ENCODE results near the gene MYH15.

Gene MYH15

DNA sequence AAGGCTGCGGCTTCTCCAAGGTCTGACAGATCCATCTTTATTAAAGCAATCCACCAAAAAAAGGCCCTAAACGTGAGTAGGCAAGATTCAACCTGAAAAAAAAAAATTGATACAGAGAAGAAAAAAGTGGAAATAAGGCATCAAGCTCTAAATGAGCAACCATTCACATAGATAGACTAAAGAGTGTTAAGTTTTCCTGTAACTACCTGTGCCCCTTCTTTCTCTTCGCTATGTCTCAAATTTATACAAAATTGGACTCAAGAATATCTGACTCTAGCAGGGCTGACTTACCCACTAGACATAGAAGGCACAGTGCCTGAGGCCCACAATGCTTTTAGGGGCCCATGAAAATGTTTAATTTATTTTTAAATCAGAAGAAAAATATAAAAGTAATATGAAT lies at the start of gene MYH15:
Gene MYH15, minus strand, starts transcription at position 101 of the 400 bp plus-strand sequence. Its CDS starts 66 bp downstream, at position 35.
- in situ Hi-C loops (cut with HindIII; ENCODE audit: low sequenced_read_pairs) = no loop called here

DNA sequence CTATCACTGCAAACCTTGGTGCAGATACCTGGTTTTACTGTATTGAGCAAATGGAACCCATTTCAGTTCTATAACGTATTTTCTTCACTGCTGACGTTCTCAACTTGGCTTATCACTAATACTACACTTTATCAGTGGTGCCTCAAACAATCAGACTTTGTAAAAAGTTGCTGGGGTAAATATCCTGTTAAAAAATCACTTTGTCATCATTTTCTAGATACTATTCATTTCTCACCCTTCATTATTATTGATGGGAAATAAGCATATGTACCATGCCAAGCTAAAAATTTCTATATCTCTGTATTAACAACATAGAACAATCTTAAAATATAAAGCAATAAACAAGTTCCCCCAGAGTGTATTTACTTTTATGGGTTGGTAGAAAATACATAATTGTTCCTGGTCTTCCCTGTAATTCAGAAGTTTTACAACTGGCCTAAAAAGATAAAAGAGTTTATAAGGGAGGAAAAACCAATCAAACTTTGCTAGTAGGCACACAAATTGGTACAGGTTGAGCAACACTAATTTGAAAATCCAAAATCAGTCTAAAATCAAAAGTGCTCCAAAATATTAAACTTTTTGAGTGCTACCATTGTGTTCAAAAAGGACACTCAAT lies 45.7 kb upstream of the MYH15 start:
- in situ Hi-C loops (cut with HindIII; ENCODE audit: low sequenced_read_pairs) = no loop called here

DNA sequence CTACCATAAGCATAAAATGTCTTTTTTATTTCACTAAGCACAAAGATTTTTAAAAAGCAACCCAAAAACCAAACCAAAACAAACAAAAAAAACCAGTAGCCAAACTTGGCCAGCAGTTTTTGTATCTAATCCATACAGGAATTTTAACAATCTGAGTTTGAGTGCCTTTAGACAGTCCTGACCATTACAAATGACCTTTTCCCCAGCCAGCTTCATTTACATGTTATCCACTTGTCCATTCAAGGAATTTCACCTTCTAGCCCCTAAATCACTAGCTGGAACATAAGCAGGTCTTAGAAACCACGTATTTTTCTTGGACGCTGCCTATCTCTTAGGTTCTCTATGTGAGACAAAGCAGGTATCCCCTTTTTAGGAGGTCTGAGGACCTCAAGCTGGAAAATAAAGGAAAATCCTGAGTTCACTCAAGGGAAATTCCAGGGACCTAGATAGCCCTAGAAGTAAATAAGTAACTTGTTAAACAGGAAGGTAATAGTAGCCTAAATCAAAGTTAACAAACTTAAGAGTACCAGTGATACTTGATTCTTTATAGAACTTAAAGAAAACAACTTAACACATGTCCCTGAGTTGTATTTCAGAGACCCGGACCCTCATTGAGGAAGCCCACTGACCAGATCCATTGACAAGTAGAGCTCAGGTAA lies 44.6 kb upstream of the MYH15 start:
- in situ Hi-C loops (cut with HindIII; ENCODE audit: low sequenced_read_pairs) = no loop called here

DNA sequence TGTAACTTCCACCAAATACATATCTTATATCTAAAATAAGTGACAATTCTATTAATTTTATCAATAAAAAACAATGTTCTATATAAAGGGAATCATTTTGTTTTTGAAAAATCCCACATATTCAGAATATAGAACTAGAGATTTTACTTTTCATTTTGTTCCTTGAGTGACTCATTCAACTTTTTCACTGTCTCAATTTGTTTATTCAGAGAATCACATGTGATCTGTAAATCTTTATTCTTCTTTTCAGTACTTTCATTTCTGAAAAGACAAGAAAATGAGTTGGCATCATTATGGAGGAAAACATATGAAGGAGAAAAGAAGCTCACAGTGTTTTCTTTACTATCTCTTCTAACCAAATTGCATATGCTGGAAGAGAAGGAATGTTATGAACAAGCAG lies 43.8 kb upstream of the MYH15 start:
- in situ Hi-C loops (cut with HindIII; ENCODE audit: low sequenced_read_pairs) = no loop called here

GRCh38 chr3:108552267-108553159 lies 42.1 kb upstream of the MYH15 start:
- in situ Hi-C loops (cut with HindIII; ENCODE audit: low sequenced_read_pairs) = no loop called here

DNA sequence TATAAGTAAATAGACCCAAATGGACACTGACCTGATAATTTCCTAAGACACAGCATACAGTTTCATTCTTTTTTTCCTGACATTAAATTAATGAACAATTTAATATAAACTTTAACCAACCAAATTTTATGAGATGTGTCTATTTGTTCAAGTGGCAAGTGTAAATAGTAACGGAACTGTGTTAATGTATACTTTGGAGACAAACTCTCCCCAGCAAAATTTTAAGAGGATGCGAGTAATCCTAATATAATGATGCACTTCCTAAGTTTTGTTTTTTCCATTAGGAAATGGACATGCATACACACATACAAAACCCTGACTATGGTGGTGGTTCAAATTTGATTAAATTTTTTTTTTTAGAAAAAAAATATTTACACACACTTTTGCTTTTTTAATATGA lies 38.5 kb upstream of the MYH15 start:
- in situ Hi-C loops (cut with HindIII; ENCODE audit: low sequenced_read_pairs) = no loop called here

- in situ Hi-C loops (cut with HindIII; ENCODE audit: low sequenced_read_pairs) = no loop called here
Observed at GRCh38 chr3:108548304-108548703, 37.9 kb upstream of the MYH15 start.

DNA sequence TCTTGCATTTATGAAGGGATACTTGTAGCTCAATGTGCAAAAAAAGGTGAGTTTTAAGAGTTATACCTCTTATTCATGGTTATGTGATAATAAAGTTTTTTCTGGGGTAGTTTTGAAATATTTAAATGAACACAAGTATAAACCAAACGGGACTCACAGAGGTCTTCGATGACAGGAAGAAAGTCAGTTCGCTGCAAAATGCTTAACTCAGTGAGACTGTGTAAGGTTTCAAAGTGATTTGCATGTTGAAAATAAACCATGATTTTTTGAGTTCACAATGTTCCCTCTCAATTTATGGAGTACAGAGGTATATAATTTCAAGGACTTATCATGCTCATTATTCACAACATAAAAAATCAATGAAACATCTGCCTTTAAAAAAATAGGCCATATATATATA lies 36.3 kb upstream of the MYH15 start:
- in situ Hi-C loops (cut with HindIII; ENCODE audit: low sequenced_read_pairs) = no loop called here

DNA sequence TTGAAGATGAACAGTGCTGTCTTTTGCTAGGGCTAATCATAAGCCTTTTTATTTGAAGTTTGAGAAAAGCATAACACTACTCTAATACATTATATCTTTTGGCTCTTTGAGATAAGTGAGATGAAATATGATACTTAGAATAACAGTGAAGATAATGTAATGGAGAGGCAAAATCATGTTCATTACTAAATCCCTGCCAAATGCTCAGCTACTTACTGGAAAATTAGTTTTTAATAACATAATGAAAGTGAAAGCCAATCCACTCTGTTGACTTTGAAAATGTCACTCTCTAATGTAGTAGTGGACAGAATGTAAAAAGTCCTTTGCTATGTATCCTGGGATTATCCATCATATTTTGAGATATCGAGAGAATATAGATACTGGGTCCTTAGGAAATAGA lies 35.9 kb upstream of the MYH15 start:
- in situ Hi-C loops (cut with HindIII; ENCODE audit: low sequenced_read_pairs) = no loop called here

DNA sequence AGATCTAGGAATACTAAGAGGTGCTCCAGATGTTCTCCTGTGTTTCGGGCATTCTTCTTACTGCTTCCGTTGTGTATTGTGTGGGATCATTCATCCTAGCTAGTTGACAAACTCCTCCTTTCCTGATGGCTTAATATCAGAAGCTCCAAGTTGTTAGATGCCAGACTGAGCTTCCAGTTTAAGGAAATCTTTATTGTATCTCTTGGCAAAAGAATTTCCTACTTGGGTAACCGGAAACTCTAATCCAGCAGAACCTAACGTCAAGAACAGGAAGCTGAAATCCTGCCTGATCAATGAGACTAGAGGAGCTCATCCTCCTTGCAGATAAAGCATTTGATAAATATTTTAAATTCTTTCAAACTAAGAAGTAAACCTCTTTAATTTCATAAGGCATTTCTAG lies 27.7 kb upstream of the MYH15 start:
- in situ Hi-C loops (cut with HindIII; ENCODE audit: low sequenced_read_pairs) = no loop called here

GRCh38 chr3:108528459-108529252 lies 18.3 kb upstream of the MYH15 start:
- in situ Hi-C loops (cut with HindIII; ENCODE audit: low sequenced_read_pairs) = no loop called here

GRCh38 chr3:108527817-108528216 lies 17.4 kb upstream of the MYH15 start:
- in situ Hi-C loops (cut with HindIII; ENCODE audit: low sequenced_read_pairs) = no loop called here

DNA sequence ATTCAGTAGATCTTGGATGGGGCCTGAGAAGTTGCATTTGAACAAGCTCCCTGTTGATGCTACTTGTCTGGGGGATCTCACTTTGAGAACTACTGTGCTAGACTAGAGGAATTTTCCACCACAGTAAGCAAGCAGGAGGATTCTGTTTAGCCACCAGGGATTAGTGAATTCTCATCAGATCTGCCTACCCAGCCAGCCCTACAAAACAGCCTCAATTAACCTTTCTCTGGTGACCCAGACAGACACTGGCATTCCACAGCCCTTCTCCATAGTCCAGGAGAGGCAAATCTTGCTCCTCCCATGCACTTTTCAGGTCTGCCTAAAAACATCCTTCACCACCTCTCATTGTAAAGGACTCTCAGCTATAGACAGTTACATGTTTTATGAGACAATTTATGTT lies 16.7 kb upstream of the MYH15 start:
- in situ Hi-C loops (cut with HindIII; ENCODE audit: low sequenced_read_pairs) = no loop called here

- in situ Hi-C loops (cut with HindIII; ENCODE audit: low sequenced_read_pairs) = no loop called here
Observed at GRCh38 chr3:108525971-108526370, 15.6 kb upstream of the MYH15 start.

DNA sequence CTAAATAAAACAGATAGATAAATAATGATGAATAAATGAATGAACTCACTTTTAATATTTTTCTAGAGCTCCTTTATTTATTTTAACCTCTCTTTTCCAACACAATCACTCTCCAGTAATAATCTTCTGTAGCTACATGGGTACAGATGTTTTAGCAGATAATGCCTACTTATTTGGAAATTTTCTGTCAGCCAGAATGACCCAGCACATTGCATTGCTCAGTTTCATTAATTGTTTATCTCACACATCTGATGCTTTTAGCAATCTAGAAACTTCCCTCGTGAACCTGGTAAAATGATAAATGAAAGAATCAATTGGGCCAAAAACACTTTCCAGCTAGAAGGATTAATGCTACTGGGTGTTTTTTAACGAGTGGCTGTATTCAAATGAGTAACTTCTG lies 14.9 kb upstream of the MYH15 start:
- in situ Hi-C loops (cut with HindIII; ENCODE audit: low sequenced_read_pairs) = no loop called here

GRCh38 chr3:108524537-108524936 lies 14.1 kb upstream of the MYH15 start:
- in situ Hi-C loops (cut with HindIII; ENCODE audit: low sequenced_read_pairs) = no loop called here

- in situ Hi-C loops (cut with HindIII; ENCODE audit: low sequenced_read_pairs) = no loop called here
Observed at GRCh38 chr3:108518895-108519294, 8.5 kb upstream of the MYH15 start.

GRCh38 chr3:108516881-108517280 lies 6.5 kb upstream of the MYH15 start:
- in situ Hi-C loops (cut with HindIII; ENCODE audit: low sequenced_read_pairs) = no loop called here

DNA sequence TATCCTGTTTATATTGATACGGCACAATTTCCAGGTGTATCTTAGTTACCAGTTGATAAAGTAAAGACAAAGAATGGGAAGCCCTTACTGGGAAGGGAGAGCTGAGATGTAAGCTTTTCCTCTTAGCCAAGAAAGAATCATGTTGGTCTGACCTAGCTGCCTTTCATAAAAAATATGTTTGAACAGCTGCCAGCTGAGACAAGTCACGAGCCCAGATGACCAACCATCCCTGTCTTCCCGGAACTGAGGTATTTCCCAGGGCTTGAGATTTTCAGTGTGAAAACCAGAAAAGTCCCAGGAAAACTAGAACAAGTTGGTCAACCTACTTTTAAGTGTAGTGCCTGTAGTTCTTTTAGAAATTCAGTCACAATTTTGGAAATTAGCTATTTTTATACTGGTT lies 3.6 kb upstream of the MYH15 start:
- in situ Hi-C loops (cut with HindIII; ENCODE audit: low sequenced_read_pairs) = no loop called here

GRCh38 chr3:108512671-108513070 lies 2.3 kb upstream of the MYH15 start:
- in situ Hi-C loops (cut with HindIII; ENCODE audit: low sequenced_read_pairs) = no loop called here

- in situ Hi-C loops (cut with HindIII; ENCODE audit: low sequenced_read_pairs) = no loop called here
Observed at GRCh38 chr3:108511490-108511889, 1.1 kb upstream of the MYH15 start.
